Muscle of leg (tissue), 11 donors: ENCODE measurements around the gene NAXE. TPM values are rescaled to one million over a fixed set of nuclear protein-coding genes. Genes with fewer than 3 reads are reported as not detected.
"Not testable (repeated sequence)": the region's sequence is repeated elsewhere in the genome, so short reads cannot be mapped to it uniquely, and the experiment has no call there.

Source experiments
- DNase-seq: peaks from one replicate; pipeline ENCODE4 v3.0.0; 2013
- H3K27ac ChIP-seq: one replicate; pipeline ENCODE4 v1.5.1; 2013; ENCODE audit warnings: mild to moderate bottlenecking, low read length, control low read depth
- H3K27me3 ChIP-seq: one replicate; pipeline ENCODE4 v1.6.1; 2013; ENCODE audit warnings: low read length; ENCODE audit not compliant: control insufficient read depth, insufficient read depth
- H3K36me3 ChIP-seq: one replicate; pipeline ENCODE4 v1.6.1; 2013; ENCODE audit warnings: low read length; ENCODE audit not compliant: control insufficient read depth, insufficient read depth
- H3K4me1 ChIP-seq: one replicate; pipeline ENCODE4 v1.6.1; 2013; ENCODE audit warnings: low read length; ENCODE audit not compliant: control insufficient read depth, insufficient read depth
- H3K4me3 ChIP-seq: one replicate; pipeline ENCODE4 v1.5.1; 2013; ENCODE audit warnings: low read length, control low read depth
- H3K9me3 ChIP-seq: replicated peaks from 2 replicates; pipeline ENCODE4 v1.6.1; 2013; ENCODE audit warnings: low read depth, low read length; ENCODE audit not compliant: control insufficient read depth
- WGBS: methylation state at CpG from one replicate; pipeline ENCODE4 v1.1.5; 2013; ENCODE audit warnings: missing lambda C conversion rate; ENCODE audit not compliant: insufficient coverage; 5-methylcytosine and 5-hydroxymethylcytosine counted together
- polyA plus RNA-seq, 8 donors: library from polyadenylated mRNA; unstranded; fragments of 120-200 nt; gene quantifications; one replicate each; pipeline versions ENCODE4 v1.2.1 to v1.2.3, GENCODE V29; 2013; ENCODE audit warnings: inconsistent platforms in 1 of 8, low replicate concordance in 1 of 8; ENCODE audit not compliant: insufficient read length in 8 of 8, insufficient read depth in 1 of 8
- total RNA-seq: library from RNA; stranded (reverse); fragments of 120-200 nt; gene quantifications from one replicate; pipeline ENCODE4 v1.2.4, GENCODE V29; 2013

Gene NAXE
- total and polyA plus RNA-seq, 9 donors = 24.9 to 36.0 (median 29.6) TPM

DNA sequence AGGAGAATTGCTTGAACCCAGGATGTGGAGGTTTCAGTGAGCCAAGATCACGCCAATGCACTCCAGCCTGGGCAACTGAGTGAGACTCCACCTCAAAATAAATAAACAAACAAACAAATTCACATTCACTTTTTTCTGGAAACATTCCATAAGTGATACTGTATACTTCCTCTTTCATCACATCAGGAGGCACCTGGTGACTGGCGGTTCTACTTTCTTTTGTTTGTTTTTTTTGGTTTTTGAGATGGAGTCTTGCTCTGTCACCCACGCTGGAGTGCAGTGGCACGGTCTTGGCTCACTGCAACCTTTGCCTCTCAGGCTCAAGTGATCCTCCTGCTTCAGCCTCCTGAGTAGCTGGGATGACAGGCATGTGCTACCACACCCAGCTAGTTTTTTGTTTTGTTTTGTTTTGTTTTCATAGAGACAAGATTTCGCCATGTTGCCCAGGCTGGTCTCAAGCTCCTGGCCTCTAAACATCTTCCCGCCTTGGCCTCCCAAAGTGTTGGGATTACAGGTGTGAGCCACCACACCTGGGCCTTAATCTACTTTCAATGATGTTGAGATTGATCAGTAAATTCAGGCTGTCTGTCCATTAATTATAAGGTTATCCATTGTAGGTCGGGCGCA lies 38.4 kb downstream of the NAXE start:
- Histone ChIP-seq H3K36me3 (no peaks in the 10 kb centered on the region), H3K4me1 (peaks cover 11% of the 10 kb centered on the region), H3K27ac (no peak overlapping the region), H3K9me3 (no peaks in the 10 kb centered on the region), H3K27me3 (peaks cover 55% of the 10 kb centered on the region), H3K4me3 (no peak overlapping the region)
- WGBS = 60% methylated on average over 3 of the region's 8 CpGs
- no peak for DNase-seq

DNA sequence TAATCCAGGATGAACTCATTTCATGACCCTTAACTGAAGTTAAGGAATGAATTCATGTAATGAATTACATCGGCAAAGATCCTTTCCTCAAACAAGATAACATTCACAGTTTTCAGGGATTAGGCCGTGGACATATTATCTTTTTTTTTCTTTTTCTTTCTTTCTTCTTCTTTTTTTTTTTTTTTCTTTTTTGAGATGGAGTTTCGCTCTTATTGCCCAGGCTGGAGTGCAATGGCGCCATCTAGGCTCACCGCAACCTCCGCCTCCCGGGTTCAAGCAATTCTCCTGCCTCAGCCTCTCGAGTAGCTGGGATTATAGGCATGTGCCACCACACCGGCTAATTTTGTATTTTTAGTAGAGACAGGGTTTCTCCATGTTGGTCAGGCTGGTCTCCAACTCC lies 39.6 kb downstream of the NAXE start:
- WGBS = 33% methylated on average over 3 of the region's 9 CpGs
- DNase-seq, H3K4me3 ChIP-seq, H3K36me3 ChIP-seq, H3K27ac ChIP-seq, H3K4me1 ChIP-seq, H3K9me3 ChIP-seq: not testable (repeated sequence)
- peaks cover 51% of the 10 kb centered on the region for H3K27me3 ChIP-seq

DNA sequence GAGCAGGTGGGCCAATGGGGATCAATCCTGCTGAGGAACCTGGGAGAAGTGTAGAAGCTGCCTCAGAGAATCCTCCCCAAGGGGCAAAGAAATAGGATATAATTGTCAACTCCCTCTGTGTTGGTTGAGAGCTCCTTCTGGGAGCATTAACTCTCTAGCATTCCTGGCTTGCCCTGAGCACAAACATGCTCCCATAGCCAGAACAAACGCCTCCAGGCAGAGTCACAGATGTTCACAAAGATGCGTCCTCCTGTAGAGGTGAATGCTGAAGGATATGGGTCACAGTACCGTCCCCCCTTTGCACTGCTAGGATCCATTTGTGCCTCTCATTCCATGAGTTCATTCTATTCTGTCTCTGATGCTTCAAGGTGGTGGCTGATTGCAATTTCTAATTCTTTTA lies 40.8 kb downstream of the NAXE start:
- no peak for DNase-seq
- no peak overlapping the region for H3K4me3 ChIP-seq
- H3K9me3 ChIP-seq = no peaks in the 10 kb centered on the region
- WGBS = no CpG with 5 or more reads among the region's 3 CpGs
- no peaks in the 10 kb centered on the region for H3K4me1 ChIP-seq
- no peak overlapping the region for H3K27ac ChIP-seq
- H3K36me3 ChIP-seq = no peaks in the 10 kb centered on the region
- H3K27me3 ChIP-seq = peaks cover 52% of the 10 kb centered on the region

DNA sequence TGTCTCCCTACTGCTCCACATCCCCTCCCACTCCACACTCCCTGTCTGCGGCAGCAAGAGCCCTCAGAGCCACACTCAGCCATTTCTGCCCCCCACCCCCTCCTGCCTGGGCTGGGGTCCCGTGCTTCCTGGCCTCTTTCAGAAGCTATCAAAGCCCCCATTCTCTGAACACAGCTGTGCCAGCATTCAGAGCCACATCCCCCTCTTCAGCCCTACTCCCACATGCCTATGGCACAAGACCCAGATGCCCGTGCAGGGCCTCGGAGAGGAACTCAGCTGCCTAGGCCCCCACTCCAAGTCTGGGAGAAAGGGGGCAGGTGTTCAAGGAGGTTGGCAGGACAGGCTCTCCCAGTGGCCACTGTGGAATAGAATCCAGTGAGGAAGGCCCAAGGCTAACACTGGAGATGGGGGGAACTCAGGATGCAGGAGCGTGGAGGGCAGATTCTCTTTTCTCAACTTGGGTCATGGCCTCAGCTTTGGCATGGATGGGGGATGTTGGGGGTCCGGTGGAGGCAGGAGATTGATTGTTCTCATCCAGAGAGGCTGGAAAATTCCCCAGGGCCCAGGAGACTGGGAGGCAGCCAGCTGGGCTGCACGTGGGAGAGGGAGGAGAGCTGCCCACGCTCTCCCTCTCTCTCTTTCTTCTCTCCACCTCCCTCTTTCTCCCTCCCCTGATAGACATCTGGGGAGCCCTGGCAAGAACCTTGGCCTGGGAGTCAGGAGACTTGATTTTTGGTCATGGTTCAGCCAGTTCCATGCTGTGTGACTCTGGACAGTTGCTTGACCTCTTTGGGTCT lies 46.8 kb downstream of the NAXE start:
- no peak for DNase-seq
- H3K4me3 ChIP-seq = no peak overlapping the region
- H3K9me3 ChIP-seq = no peaks in the 10 kb centered on the region
- no peaks in the 10 kb centered on the region for H3K36me3 ChIP-seq
- 43% methylated on average over 5 of the region's 8 CpGs for WGBS
- peaks cover 77% of the 10 kb centered on the region for H3K27me3 ChIP-seq
- peaks cover 35% of the 10 kb centered on the region for H3K4me1 ChIP-seq
- no peak overlapping the region for H3K27ac ChIP-seq

DNA sequence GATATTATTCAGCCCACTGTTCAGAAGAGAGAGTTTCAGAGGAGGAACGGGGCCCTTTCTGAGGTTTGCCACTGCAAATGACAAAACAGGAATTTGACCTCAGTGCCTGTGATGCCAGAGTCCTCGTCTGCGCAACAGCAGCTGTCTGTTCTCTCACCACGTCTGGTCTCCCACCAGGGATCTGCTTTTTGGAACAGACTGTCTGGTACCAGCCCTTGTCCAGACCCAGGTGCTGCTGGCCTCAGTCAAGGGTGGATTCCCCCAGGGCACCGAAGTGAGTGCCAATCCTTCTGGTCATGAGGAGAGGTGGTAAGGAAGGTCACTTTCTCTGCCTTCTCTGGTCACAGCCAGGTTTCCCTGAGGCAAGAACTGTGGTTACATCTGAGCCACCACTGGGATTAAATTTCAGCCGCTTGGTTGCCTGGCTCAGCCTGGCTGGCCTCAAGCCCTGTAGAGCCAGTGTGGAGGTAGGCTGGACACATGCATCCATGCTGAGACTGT lies 48.1 kb downstream of the NAXE start:
- Histone ChIP-seq H3K27ac (no peak overlapping the region), H3K27me3 (peaks cover 84% of the 10 kb centered on the region), H3K4me3 (no peak overlapping the region), H3K36me3 (no peaks in the 10 kb centered on the region), H3K9me3 (no peaks in the 10 kb centered on the region), H3K4me1 (peaks cover 35% of the 10 kb centered on the region)
- 41% methylated on average over 6 of the region's 6 CpGs for WGBS
- no peak for DNase-seq

DNA sequence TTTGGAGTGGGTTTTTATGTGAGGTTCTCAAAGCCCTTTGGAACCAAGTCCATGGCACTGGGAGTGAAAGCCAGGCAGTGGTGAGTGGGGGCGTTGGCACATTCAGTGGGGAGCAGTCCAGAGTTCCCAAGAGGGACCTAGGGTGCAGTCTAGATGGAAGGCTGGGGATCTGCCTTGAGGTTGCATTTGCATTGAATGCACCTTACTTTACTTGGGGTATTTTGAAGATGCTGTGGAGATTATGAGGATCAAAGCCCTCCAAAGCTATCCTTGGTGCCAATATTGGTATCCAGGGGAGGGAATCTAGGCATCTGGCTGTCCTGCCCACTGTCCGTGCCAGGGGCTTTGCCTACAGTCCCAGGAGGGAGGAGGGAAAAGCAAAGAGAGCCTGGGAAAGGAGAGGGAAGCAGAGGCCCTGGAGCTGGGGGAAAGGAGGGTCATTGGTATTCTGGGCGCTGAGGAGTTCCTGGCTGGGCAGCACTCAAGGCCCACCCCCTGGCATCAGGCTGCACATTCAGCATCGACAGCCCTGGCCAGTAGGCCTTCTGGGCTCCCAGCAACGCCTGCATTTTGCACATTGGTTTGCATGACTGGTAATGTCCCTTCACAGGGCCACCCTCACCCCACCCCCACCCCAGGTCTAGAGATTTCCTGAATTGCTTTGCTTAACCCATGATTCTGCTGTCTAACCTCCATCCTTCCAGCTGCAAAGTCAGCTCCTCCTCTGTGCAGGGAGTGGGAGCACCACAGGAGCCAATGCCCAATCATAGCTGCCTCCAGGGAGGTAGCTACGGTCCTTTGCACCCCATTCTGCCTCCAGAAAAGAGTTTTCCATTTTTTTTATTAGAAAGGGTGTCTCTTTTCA lies 49.5 kb downstream of the NAXE start:
- 32% methylated on average over 3 of the region's 6 CpGs for WGBS

DNA sequence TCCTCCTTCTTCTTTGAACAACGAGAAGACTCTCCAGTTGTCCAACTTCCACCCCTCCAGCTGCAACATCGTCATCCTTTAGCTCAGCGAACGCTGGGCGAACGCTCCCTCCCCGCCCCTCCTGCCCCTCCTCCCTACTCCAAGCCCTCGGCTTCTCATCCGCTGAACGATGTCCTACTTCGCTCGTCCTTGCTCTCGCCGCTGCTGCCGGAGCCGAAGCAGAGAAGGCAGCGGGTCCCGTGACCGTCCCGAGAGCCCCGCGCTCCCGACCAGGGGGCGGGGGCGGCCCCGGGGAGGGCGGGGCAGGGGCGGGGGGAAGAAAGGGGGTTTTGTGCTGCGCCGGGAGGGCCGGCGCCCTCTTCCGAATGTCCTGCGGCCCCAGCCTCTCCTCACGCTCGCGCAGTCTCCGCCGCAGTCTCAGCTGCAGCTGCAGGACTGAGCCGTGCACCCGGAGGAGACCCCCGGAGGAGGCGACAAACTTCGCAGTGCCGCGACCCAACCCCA lies 50.2 kb downstream of the NAXE start, which contains the start of gene BCAN:
TSS of gene BCAN (plus strand) at position 357 of the 504 bp plus-strand sequence. CDS start 3,938 bp downstream, outside the sequence.
- Histone ChIP-seq H3K27ac (no peak within 1 kb of the TSS), H3K9me3 (no peaks in the 10 kb centered on the region), H3K27me3 (peaks cover 94% of the 10 kb centered on the region), H3K36me3 (no peaks in the 10 kb centered on the region), H3K4me1 (peaks cover 35% of the 10 kb centered on the region), H3K4me3 (peak within 1 kb of the TSS; percentile 30)
- peak; percentile 85 for DNase-seq
- WGBS = under 1% methylated on average over 37 of the region's 46 CpGs

More for the DNA sequence above, 49.5 kb downstream of the NAXE start:
- Histone ChIP-seq H3K36me3 (no peaks in the 10 kb centered on the region), H3K27me3 (peaks cover 91% of the 10 kb centered on the region), H3K4me1 (peaks cover 35% of the 10 kb centered on the region), H3K9me3 (no peaks in the 10 kb centered on the region), H3K4me3 (peak overlapping the region; percentile 30), H3K27ac (no peak overlapping the region)
- no peak for DNase-seq

DNA sequence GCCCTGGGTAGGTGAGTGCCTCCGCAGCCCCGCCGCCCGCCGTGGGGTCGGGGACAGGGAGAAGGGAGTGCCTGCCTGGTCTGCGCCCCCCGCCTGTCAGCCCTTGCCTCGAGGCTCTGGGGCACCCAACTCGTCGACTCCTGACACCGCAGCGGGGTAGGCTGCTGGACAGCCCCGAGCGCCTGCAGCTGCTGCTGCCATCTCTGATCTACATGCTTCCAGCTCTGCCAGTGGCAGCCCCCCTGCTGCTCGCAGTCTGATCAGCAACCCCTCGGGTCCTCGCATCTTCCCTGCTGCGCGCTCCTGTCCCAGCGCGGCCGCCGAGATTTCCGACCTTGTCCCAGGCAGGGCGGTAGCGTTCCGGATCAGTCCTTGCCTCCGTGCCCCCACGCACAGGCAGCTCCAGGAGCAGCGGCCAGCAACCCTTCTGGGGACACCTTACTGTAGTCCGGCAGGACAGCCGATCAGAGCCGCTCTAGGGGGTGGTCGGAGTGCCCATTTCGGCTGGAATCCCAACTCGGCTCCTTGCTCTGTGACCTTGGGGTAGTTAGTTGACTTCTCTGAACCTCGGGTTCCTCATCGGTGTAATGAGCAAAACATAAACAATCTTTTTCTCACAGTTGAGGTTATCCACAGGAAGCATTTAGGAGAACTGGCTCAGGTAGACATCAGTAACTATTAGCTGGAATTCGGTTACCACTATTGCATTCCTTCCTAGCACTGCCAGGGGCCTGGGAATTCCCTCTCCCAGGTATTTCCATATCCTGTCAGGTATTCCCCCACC lies 50.9 kb downstream of the NAXE start:
- Histone ChIP-seq H3K27me3 (peaks cover 97% of the 10 kb centered on the region), H3K4me3 (peak overlapping the region; percentile 30), H3K27ac (no peak overlapping the region), H3K9me3 (no peaks in the 10 kb centered on the region), H3K4me1 (peaks cover 35% of the 10 kb centered on the region), H3K36me3 (no peaks in the 10 kb centered on the region)
- no peak for DNase-seq
- 3% methylated on average over 34 of the region's 40 CpGs for WGBS

DNA sequence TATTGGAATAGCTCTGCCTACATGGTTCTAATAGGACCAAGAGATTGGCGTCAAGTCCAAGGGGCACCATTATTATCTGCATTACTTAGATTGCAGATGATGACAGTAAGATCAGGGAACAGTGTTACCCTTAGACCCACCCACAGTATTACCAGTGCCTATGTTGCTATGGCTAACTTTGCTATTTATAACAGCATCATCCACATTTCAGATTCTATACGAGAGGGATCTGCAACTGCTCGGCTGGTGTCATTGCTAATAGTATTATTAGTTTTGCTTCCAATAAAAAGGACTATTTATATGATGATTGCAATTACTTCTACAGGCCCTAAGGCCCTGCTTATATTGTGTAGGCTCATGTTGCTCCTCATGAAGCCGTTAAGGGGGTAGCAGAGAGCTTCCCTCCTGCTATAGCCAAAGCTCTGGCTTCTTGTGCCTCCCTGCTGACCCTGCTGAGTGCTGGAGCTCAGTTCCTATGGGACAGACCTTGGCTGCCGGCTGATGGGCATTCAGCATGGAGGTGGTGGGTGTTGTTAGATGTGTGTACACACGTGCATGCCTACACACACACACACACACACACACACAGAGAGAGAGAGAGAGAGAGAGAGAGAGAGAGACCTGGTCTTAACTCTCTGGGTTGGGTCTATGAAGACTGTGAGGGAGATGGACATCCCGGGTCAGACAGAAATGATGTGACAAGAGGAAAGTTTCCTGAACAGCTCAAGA lies 51.6 kb downstream of the NAXE start:
- Histone ChIP-seq H3K9me3 (no peaks in the 10 kb centered on the region), H3K4me3 (no peak overlapping the region), H3K36me3 (no peaks in the 10 kb centered on the region), H3K4me1 (peaks cover 35% of the 10 kb centered on the region), H3K27me3 (peaks cover 99% of the 10 kb centered on the region), H3K27ac (no peak overlapping the region)
- WGBS = no CpG with 5 or more reads among the region's 7 CpGs
- no peak for DNase-seq
